SH-SY5Y (cell line): ENCODE results near the gene CD22.

Experiments
- GATA2 ChIP-seq: IDR thresholded peaks from 2 replicates; pipeline ENCODE4 v1.6.1; 2011; ENCODE audit warnings: mild to moderate bottlenecking, low read depth, low read length
- GATA3 ChIP-seq: IDR thresholded peaks from 2 replicates; pipeline ENCODE4 v1.6.1; 2011; ENCODE audit warnings: low read depth, mild to moderate bottlenecking, low read length, moderate library complexity

CD22 gene

GRCh38 chr19:35328851-35329285 lies at the start of gene CD22:
Gene CD22, plus strand, starts transcription at chr19:35329187. Its CDS starts 2,854 bp downstream, at chr19:35332041.
- TF ChIP-seq GATA2 (no peak), GATA3 (no peak)

- TF ChIP-seq GATA3 (no peak), GATA2 (no peak)
Measured at GRCh38 chr19:35279374-35279773, 49.6 kb upstream of the CD22 start.

DNA sequence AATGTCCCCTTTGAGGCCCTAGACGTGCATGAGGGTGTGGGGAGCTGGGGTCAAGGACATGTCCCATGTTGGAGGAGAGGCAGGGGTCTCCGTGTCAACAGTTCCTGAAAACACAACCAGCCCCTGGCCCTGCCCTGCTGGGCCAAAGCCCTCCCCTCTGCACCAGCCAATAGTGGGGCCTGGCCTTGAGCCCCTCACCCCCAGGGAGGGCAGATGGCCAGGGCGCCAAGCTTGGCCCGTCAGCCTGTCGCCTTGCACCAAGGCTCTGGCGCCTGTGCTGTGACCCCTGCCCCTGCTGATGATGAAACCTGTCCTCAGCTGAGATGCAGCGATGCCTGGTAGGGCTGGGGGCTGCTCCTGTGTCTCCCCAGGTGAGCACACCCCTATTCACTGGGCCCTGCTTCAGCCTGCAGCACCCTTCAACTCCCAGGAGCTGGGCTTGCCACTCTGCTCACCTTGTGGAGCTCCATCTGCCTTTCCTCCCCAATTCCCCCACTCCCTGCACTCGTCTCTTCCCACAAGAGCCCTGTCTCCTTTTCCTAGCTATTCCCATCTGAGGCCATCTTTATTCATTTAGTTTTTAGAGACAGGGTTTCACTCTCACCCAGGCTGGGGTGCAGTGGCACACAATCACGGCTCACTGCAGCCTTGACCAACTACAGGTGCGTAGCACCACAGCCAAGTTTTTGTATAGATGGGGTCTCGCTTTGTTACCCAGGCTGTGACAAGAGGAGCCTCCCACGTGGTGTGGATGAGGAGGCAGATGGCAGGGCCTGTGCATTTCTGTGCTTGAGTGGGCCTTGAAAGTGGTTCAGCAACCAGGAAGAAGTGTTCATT lies 48.8 kb upstream of the CD22 start:
- TF ChIP-seq GATA2, result no peak
- no peak for TF ChIP-seq GATA3

DNA sequence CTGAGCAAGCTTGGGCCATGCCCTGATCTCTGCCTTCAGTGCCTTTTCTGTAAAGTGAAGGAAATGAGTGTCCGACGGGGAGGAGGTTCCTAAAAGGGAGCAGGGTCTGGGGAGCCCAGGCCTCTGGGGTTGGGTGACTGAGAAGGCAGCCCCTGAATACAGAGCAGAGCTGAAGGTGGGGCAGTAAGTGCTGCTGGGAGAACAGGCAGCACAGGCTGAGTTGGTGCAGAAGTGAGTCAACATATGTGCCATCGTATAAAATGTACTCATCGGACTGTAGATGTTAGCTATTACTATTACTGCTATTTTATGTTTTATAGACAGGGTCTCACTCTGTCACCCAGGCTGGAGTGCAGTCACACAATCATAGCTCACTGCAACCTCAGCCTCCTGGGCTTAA lies 47.7 kb upstream of the CD22 start:
- no peak for TF ChIP-seq GATA2
- no peak for TF ChIP-seq GATA3

DNA sequence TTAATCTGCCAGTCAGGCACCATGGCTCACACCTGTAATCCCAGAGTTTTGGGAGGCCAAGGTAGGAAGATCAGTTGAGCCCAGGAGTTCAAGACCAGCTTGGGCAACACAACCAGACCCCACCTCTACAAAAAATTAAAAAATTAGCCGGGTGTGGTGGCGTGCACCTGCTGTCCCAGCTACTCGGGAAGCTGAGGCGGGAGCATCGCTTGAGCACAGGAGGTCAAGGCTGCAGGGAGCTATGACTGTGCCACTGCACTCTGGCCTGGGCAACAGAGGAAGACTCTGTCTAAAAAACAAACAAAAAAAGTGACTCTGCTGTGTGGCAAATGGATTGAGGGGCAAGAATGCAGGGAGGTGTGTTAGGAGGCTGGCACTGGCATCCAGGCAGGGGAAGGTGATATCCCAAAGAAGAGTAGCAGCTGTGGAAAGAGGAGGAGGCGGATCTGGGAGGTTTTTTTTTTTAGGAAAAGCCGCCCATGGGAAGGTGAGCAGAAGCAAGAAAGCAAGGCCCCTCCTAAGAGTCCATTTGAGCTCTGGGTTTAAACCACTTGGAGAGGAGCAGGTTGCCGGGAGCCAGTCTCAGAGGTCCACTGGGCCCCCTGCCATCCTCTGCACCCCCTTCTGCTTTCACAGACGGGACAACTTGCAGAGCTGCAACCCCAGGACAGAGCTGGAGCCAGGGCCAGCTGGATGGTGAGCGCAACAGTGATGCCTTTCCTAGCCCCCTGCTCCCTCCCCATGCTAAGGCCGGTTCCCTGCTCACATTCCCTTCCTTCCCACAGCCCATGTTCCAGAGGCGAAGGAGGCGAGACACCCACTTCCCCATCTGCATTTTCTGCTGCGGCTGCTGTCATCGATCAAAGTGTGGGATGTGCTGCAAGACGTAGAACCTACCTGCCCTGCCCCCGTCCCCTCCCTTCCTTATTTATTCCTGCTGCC lies 44.6 kb upstream of the CD22 start:
- TF ChIP-seq GATA2 (no peak), GATA3 (no peak)

GRCh38 chr19:35285095-35285449 lies 43.9 kb upstream of the CD22 start:
- TF ChIP-seq GATA3, result no peak
- no peak for TF ChIP-seq GATA2

GRCh38 chr19:35287713-35288112 lies 41.3 kb upstream of the CD22 start:
- no peak for TF ChIP-seq GATA2
- TF ChIP-seq GATA3, result no peak

GRCh38 chr19:35288331-35288730 lies 40.7 kb upstream of the CD22 start:
- TF ChIP-seq GATA3 (no peak), GATA2 (no peak)

DNA sequence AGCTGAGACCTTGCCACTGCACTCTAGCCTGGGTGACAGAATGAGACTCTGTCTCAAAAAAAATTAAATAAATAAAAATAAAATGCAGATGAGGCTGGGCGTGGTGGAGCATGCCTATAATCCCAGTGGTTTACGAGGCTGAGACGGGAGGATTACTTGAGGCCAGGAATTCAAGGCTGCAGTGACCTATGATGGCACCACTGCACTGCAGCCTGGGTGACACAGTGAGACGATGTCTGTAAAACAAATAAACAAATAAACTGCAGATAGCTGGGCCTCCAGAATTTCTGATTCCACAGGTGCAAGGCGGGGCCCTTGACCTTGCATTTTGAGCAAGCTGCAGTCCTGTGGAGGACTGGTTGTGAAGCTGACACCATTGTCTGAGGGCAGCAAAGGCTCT lies 40.1 kb upstream of the CD22 start:
- no peak for TF ChIP-seq GATA3
- TF ChIP-seq GATA2, result no peak

DNA sequence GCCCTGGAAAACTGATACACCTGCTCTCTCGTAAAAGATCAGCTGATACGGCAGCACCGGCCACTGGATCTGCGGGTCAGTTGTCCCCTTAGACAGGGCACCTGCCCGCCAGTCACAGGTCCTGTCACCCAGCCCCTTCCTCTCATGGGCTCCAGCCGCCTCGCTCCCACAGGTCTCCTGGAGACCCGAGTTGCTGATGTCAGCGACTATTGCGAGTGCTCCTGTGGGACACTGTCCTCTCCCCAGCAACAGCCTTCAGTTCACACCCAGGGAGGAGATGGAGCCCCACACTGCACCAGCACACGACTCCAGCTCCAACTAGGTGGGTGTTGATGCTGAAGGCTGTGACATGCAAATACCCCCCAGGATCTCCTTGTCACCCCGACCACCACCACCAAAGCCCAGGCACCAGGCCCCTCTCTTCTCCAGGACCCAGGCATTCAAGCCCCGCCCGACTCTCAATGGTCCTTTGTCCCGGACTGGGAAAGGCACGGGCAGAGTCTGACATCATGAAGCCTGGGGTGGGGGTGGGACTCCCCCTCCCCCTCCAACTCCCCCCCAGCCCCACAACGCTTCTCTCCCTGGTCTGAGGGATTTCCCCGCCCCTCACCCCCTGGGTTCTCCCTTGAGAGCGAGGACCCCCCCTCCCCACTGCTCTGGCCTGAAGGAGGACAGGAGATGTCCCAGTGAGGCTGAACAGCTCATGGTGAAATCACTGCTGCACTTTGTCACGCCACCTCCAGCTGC lies 38.4 kb upstream of the CD22 start:
- no peak for TF ChIP-seq GATA2
- no peak for TF ChIP-seq GATA3

DNA sequence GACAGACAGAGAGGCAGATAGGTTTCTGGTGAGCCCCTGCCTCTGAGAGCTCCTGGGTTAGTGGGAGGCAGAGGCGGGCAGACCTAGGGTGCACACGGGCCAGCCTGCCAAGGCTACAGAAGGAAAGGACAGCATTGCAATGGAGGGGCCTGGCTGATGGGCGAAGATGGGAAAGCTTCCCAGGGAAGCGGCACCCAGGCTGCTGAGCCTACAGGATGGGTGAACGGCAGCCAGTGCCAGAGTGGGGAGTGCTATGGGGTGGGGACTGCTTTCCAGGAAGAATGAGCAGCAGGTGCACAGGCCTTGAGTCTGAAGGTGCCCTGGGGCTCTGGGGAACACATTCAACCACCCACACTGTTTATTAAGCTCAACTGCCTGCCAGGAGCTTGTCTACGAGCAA lies 37.7 kb upstream of the CD22 start:
- TF ChIP-seq GATA3 (no peak), GATA2 (no peak)

DNA sequence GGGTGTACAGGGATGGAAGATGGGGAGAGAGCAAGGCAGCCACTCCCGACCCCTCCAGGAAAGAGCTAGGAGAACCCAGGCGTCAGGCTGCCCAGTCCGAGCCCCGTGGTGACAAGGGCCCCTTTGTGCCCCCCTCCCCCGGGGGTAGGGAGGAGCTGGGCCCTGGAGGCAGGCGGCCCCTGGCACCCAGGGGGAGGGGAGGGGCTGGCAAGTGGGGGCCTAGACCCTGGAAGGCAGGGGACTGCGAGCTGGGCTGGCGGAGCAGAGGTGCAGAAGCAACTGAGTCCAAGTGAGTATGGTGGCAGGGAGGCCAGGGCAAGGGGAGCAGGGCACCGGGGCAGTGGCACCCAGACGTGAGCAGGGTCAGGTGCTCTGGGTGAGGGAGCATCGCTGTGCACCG lies 37.1 kb upstream of the CD22 start, which contains the start of gene MAG:
TSS of gene MAG (plus strand) at position 246 of the 400 bp plus-strand sequence. CDS start 3,248 bp downstream, outside the sequence.
- no peak for TF ChIP-seq GATA2
- TF ChIP-seq GATA3, result no peak

DNA sequence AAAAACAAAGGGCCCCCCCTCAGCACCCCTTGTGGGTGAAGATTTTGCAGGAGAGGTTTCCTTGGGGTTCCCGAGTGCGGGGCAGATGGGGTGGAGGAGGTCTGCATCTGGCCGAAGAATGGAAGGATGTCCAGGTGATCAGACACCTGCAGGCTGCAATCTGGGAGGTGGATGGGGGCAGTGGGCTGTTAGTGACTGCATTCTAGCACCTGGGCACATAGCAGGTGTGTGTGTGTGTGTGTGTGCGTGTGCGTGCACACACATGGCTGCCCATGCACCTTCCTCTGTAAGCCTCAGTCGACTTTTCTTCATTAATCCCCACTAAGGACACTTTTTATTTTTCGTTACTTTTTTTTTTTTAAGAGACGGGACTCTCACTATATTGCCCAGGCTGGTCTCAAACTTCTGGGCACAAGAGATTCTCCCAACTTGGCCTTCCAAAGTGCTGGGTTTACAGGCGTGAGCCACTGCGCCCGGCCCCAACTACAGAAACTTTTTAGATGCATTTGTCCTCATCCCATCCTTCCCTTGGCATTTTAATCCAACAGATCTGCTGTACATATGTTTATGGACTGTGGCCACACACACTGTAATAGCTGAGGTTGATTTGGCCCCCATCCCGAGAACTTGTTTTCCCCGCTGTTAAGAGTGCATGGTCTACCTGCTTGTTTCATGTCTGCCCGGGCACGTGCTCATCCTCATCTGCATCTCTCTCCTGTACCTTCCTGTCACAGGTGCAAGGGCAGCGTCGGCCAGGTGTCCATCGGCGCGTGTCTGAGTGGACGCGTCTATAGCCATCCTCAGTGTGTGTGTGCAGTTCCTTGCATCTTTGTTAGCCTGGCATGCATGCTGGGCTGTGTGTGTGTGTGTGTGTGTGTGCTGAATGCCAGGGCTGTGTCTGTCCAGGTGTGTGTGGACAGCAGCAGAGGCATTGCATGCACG lies 36.3 kb upstream of the CD22 start:
- TF ChIP-seq GATA3, result no peak
- no peak for TF ChIP-seq GATA2
